Astrocyte of the cerebellum (primary cell): ENCODE data around the gene ACTRT3.

Source experiments
- DNase-seq: peaks from one replicate; pipeline ENCODE4 v3.0.0-alpha.2; 2011; ENCODE audit warnings: low read depth
- H3K4me3 ChIP-seq: 2 replicates; pipeline ENCODE4 v1.5.1; 2011; ENCODE audit warnings: mild to moderate bottlenecking, low read depth, low read length, moderate library complexity
- in situ Hi-C: cut with HindIII; loops from 2 replicates; pipeline ENCODE4 v1.10.0; 2017; ENCODE audit warnings: low sequenced_read_pairs
- TF ChIP-seq, protein P1 (sequence below): IDR thresholded peaks from 2 replicates; pipeline ENCODE4 v1.5.1; 2012; ENCODE audit warnings: low read length, low read depth, moderate library complexity, mild to moderate bottlenecking; ENCODE audit errors: missing control alignments

The ACTRT3 gene

DNA sequence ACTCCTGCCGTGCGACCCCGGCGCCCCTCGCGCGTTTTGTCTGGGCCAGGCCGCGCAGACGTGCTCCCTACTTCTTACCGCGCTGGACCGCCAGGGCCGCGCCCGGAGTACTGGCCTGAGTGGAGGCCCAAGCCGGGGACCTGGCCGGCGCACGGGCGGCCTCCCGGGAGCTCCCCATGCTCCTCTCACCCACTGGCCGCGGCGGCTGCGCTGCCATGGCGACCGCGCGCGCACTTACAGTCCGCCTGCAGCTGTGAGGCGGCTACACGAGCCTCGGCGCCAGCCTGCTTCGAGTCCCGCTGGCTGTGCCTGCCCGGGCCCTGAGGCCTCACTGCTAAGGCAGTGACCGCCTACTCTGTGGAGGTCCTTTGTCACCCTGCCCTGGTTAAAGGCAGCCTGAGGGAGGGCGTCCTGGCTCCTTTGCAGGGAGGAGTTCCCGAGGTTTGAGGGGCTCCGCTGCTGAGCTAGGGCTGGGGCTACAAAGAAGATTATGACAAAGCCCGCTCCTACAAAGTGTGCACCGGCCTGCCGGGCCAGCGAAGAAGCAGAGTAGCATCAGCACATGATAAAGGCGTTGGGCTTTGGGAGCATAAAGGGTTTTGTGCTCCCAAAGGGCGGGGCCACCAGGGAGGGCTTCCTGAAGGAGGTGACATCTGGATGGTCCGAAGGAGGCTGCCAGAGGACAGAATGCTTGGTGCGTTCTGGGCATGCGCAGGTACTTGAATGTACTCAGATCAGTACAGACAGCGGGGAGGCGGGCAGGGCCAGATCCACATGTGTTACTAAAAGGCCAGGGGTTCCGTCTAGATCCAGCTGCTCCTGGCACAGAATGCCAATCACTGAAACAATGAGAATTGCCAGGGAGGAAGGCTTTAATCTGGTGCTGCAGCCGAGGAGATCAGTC, 43.2 kb upstream of the ACTRT3 start, which contains the start of the genes LRRC34 and LRRIQ4:
Gene LRRC34 (minus strand): TSS at position 573 of the 904 bp plus-strand sequence. CDS start 356 bp downstream, at position 217.
Gene LRRIQ4 (plus strand): TSS at position 539 of the 904 bp plus-strand sequence. CDS start 9,052 bp downstream, outside the sequence.
- in situ Hi-C loops = no loop called here
- TF ChIP-seq, protein P1, sequence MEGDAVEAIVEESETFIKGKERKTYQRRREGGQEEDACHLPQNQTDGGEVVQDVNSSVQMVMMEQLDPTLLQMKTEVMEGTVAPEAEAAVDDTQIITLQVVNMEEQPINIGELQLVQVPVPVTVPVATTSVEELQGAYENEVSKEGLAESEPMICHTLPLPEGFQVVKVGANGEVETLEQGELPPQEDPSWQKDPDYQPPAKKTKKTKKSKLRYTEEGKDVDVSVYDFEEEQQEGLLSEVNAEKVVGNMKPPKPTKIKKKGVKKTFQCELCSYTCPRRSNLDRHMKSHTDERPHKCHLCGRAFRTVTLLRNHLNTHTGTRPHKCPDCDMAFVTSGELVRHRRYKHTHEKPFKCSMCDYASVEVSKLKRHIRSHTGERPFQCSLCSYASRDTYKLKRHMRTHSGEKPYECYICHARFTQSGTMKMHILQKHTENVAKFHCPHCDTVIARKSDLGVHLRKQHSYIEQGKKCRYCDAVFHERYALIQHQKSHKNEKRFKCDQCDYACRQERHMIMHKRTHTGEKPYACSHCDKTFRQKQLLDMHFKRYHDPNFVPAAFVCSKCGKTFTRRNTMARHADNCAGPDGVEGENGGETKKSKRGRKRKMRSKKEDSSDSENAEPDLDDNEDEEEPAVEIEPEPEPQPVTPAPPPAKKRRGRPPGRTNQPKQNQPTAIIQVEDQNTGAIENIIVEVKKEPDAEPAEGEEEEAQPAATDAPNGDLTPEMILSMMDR = no peak
- H3K4me3 ChIP-seq = peak within 1 kb of the TSS; percentile 35
- DNase-seq = peak; percentile 12

DNA sequence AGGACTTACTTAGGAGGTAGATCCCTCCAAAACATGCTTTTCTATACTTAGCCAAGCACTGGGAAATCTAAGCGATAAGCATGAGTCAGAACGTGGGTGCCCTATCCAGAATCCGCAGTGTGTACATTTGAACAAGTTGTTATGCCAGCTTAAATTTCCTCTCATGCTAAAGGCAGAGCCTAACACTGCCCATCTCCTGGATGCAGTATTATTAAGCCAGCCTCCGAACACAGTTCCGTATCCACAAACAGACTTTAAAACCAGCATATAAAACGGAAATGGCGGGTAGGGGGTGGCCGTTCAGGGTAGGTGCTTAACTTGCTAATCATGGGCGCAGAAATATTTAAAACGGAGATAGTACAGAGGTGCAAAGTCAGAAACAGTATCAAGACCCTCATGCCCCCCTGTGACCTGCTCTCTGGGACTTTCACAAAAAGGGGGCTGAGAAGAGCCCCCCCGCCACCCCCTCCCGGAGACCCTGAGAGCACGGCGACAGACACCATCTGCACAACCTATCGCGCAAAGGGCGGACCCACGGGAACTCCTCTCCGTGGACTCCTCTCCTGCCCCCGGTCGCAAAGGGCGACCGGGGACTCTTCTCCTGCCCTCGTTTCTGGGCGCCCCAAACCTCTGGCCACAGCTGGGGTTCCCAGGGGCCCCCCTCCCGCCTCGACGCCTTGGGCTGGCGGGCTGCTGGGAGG, 42.4 kb upstream of the ACTRT3 start:
- in situ Hi-C loops = no loop called here
- H3K4me3 ChIP-seq = peak overlapping the region; percentile 35
- DNase-seq = peak; percentile 19
- TF ChIP-seq, protein P1 = no peak

DNA sequence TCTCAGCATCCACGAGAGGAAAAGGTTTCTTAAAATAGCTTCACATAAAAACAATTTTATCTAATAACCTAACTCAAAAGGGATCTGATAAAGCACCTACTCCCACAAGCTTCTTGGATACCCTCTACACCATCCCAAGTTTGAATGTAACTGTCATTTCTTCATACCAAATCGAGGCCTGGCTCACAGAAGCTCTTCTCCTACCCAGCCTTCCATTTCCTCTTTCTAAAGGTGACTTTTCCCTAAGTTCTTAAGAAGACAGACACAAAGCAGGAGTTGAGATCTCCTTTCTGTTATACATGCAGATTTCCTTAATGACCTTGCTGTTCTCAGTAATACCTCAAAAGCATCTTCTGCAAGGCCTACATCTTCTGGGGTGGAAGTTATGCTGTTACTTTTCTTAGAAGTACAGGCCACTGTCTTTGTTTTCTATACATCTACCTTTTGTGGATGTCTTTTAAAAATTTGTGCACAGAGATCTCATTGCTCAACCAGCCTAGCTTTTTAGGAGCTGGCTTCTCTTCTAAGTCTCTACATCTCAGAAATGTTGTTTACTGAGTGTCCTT, 40.0 kb upstream of the ACTRT3 start:
- no peak overlapping the region for H3K4me3 ChIP-seq
- TF ChIP-seq, protein P1 = no peak
- in situ Hi-C loops = no loop called here
- no peak for DNase-seq

DNA sequence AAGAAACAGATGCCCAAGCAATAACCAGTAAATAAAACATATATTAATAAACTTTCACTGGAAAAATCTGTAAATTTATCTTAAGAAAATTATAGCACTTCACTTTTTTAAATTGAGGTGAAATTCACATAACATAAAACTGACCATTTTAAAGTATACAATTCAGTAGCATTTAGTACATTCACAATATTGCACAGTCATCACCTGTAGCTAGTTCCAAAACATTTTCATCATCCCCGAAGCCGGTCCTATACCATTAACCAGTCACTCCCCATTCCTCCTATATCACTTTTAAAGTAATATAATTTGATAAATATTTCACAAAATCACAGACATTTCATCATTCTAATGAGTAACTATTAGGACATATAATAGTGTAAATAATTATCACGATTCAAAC, 35.3 kb upstream of the ACTRT3 start:
- DNase-seq = no peak
- no peak overlapping the region for H3K4me3 ChIP-seq
- TF ChIP-seq, protein P1 = no peak
- in situ Hi-C loops = no loop called here

DNA sequence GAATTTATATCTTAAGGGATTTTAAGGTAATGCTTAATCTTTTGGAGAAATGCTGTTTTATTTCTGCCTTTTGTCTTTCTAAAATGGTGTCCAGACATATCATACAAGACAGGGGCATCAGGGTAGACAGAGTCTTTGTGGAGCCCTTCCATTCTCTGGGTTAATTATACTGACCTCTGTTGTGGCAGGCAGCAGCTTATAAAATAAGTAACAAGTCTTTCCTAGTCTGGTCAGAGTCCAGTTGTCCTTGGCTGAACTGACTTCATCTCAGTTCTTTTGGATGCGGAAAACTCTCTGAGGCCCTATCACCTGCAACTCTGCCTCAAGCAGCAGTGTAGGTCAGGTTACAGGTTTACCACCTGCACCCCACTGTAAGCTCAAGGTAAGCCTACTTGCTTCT, 23.0 kb upstream of the ACTRT3 start:
- no peak for DNase-seq
- TF ChIP-seq, protein P1 = no peak
- in situ Hi-C loops = no loop called here
- H3K4me3 ChIP-seq = no peak overlapping the region

DNA sequence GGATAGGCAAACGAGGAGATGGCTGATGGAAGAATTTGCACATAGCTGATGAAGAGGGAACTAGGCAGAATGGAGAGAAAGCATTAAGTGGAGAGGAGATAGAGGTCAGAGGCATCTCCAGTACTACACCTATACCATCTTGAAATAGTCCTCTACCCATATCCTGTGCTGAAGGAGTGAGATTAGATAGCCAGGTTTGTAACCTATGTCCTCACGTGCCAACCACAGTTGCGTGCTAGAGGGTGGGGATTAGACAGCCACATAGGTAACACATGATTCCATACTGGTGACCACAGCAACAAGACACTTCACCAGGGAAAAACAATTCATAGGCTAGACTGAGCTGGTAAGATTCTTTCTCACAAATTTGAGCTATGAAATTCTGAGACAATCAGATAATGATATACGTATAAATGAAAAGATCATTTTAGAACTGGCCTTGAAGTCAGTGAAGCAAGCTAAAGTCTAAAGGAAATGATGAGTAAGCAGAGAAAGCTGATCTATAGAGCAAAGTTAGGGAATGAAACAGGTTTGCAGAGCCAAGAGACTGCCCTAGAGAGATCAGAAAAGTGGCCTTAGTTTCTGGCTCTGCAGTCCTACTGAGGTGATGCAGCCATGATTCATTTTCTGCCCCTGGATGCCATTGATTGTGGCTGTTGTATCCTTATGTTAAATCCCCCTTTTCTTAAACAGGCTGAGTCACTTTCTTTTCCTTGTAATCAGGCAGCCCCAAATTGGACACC, 21.5 kb upstream of the ACTRT3 start:
- H3K4me3 ChIP-seq = no peak overlapping the region
- TF ChIP-seq, protein P1 = no peak
- DNase-seq = no peak
- in situ Hi-C loops = no loop called here
